ENCODE data around the gene NBEA.
"Not testable (repeated sequence)": the region's sequence is repeated elsewhere in the genome, so short reads cannot be mapped to it uniquely, and the experiment has no call there.

DNA sequence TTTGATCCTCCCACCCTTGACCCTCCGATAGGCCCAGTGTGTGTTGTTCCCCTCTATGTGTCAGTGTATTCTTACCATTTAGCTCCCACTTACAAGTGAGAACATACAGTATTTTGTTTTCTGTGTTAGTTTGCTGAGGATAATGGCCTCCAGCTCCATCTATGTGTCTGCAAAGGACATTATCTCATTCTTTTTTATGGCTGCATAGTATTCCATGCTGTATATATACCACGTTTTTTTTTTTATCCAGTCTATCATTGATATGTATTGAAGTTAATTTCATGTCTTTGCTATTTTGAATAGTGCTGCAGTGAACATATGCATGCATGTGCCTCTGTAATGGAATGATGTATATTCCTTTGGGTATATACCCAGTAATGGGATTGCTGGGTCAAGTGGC is 27.5 kb downstream of the NBEA start:
- TF ChIP-seq, protein P1, sequence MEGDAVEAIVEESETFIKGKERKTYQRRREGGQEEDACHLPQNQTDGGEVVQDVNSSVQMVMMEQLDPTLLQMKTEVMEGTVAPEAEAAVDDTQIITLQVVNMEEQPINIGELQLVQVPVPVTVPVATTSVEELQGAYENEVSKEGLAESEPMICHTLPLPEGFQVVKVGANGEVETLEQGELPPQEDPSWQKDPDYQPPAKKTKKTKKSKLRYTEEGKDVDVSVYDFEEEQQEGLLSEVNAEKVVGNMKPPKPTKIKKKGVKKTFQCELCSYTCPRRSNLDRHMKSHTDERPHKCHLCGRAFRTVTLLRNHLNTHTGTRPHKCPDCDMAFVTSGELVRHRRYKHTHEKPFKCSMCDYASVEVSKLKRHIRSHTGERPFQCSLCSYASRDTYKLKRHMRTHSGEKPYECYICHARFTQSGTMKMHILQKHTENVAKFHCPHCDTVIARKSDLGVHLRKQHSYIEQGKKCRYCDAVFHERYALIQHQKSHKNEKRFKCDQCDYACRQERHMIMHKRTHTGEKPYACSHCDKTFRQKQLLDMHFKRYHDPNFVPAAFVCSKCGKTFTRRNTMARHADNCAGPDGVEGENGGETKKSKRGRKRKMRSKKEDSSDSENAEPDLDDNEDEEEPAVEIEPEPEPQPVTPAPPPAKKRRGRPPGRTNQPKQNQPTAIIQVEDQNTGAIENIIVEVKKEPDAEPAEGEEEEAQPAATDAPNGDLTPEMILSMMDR (conservative IDR thresholded peaks at IDR 0.05; ENCODE audit: low read depth in 2 of 2), result not testable (repeated sequence)
- TF ChIP-seq, protein P2, sequence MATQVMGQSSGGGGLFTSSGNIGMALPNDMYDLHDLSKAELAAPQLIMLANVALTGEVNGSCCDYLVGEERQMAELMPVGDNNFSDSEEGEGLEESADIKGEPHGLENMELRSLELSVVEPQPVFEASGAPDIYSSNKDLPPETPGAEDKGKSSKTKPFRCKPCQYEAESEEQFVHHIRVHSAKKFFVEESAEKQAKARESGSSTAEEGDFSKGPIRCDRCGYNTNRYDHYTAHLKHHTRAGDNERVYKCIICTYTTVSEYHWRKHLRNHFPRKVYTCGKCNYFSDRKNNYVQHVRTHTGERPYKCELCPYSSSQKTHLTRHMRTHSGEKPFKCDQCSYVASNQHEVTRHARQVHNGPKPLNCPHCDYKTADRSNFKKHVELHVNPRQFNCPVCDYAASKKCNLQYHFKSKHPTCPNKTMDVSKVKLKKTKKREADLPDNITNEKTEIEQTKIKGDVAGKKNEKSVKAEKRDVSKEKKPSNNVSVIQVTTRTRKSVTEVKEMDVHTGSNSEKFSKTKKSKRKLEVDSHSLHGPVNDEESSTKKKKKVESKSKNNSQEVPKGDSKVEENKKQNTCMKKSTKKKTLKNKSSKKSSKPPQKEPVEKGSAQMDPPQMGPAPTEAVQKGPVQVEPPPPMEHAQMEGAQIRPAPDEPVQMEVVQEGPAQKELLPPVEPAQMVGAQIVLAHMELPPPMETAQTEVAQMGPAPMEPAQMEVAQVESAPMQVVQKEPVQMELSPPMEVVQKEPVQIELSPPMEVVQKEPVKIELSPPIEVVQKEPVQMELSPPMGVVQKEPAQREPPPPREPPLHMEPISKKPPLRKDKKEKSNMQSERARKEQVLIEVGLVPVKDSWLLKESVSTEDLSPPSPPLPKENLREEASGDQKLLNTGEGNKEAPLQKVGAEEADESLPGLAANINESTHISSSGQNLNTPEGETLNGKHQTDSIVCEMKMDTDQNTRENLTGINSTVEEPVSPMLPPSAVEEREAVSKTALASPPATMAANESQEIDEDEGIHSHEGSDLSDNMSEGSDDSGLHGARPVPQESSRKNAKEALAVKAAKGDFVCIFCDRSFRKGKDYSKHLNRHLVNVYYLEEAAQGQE (IDR thresholded peaks at IDR 0.05; ENCODE audit: unreplicated experiment), result not testable (repeated sequence)
- not testable (repeated sequence) for TF ChIP-seq EZH2 (IDR thresholded peaks at IDR 0.05; ENCODE audit: low read depth, unreplicated experiment); ZNF114 (CRISPR knock-in tag; IDR thresholded peaks at IDR 0.05)

Data from GM23338 (cell line).